ENCODE data around the gene TMEM82.

Gene TMEM82

DNA sequence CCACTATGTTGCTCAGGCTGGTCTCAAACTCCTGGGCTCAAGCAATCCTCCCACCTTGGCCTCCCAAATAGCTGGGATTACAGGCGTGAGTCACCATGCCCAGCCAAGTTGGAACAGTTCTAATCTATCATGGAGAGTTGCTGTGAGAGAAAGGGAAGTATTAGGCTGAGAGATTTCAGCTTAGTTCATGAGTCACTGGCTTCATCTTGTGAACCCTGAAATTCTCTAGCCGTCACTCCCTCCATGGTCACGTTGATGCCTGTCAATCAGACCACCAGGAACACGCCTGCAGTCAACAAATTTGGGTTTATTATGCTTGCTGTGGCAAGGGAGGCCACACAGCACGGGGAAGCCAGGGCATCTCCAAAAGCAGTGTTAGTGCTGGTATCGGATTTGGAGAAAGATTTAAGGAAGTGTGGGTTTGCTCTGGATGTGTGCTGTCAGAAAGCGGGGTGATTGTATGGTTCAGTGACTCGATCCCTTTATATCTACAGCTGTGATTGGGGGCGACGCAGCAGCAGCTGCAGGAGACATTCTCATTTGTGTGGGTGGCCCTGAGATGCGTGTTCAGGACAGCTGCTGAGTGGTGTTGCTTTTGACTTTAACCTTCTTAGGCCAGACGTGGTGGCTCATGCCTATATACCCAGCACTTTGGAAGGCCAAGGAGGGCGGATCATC, 46.5 kb downstream of the TMEM82 start:
- no peaks in the 10 kb centered on the region for H3K9me3 ChIP-seq (ENCODE audit: control insufficient read depth, insufficient read depth, low read length)
- 0 out of 2 replicates have a peak, but pooled peaks cover 3% of the 10 kb centered on the region for H3K36me3 ChIP-seq (ENCODE audit: insufficient read depth, low read length)
- H3K9ac ChIP-seq (ENCODE audit: low read depth, low read length), result no peak overlapping the region
- H3K4me1 ChIP-seq (ENCODE audit: insufficient read depth, low read length), result peaks cover 8% of the 10 kb centered on the region; the same call in 1 of the 2 replicates

DNA sequence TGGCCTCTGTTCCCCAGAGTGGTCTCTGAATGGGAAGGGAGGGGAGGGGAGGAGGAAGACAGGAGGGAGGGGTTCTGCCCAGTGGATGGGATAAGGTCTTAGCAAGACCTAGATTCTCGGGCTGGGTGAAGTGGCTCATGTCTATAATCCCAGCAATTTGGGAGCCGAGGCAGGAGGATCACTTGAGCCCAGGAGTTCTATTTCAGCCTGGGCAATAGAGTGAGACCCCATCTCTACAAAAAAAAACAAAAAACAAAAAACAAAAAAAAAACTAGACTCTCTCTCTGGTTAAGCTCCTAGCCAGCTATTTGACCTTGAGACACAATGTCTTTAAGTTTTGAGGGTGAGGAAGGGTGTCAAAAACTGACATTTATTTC, 53.8 kb downstream of the TMEM82 start:
- H3K36me3 ChIP-seq (ENCODE audit: insufficient read depth, low read length), result no peaks in the 10 kb centered on the region
- peaks cover 29% of the 10 kb centered on the region for H3K4me1 ChIP-seq (ENCODE audit: insufficient read depth, low read length)
- H3K9ac ChIP-seq (ENCODE audit: low read depth, low read length), result no peak overlapping the region
- no peaks in the 10 kb centered on the region for H3K9me3 ChIP-seq (ENCODE audit: control insufficient read depth, insufficient read depth, low read length)

All from ES-I3 (cell line).